CD4-positive, alpha-beta memory T cell (primary cell): ENCODE results near the gene UTF1. TPM values are rescaled to one million over a fixed set of nuclear protein-coding genes. Genes with fewer than 3 reads are reported as not detected.

Experiments
- CTCF ChIA-PET: fragments of 350-600 bp; sonication (Branson Sonifier 250); formaldehyde crosslinking; loops from one replicate; lab custom pipeline; 2021; ENCODE audit warnings: inconsistent platforms; ENCODE audit not compliant: partially characterized antibody; lab: Charles Lee
- POLR2A ChIA-PET: fragments of 350-600 bp; sonication (Branson Sonifier 250); formaldehyde crosslinking; loops from one replicate; lab custom pipeline; 2021; ENCODE audit not compliant: partially characterized antibody; lab: Charles Lee
- DNase-seq, 5 donors: peaks; one replicate each; pipeline versions ENCODE4 v3.0.0 to v3.0.0-alpha.2; 2020 to 2022; ENCODE audit warnings: mixed read lengths in 1 of 5
- H3K27ac ChIP-seq: one replicate; pipeline ENCODE4 v1.7.0; 2013; ENCODE audit warnings: low read depth, low read length
- H3K27me3 ChIP-seq: 2 replicates; pipeline ENCODE4 v1.7.0; 2013; ENCODE audit warnings: mild to moderate bottlenecking, low read length, moderate library complexity; ENCODE audit not compliant: insufficient read depth
- H3K36me3 ChIP-seq: 2 replicates; pipeline ENCODE4 v1.7.0; 2013; ENCODE audit warnings: mild to moderate bottlenecking, low read length, moderate library complexity; ENCODE audit not compliant: insufficient read depth
- H3K4me1 ChIP-seq: 2 replicates; pipeline ENCODE4 v1.7.0; 2013; ENCODE audit warnings: mild to moderate bottlenecking, low read length, moderate library complexity; ENCODE audit not compliant: insufficient read depth
- H3K4me3 ChIP-seq, 2 donors: one replicate each; pipeline ENCODE4 v1.7.0; 2013; ENCODE audit warnings: low read length in 2 of 2, mild to moderate bottlenecking in 1 of 2
- H3K9me3 ChIP-seq, 2 donors: one replicate each; pipeline ENCODE4 v1.7.0; 2013; ENCODE audit warnings: low read length in 2 of 2, control low read depth in 1 of 2; ENCODE audit not compliant: control insufficient read depth in 1 of 2
- H3K27ac Mint-ChIP-seq, 7 donors: one replicate each; pipeline ENCODE4 v1.8.0; 2020 to 2021; ENCODE audit warnings: mixed read lengths in 7 of 7, mild to moderate bottlenecking in 6 of 7, inconsistent platforms in 3 of 7, moderate library complexity in 3 of 7
- H3K27me3 Mint-ChIP-seq, 2 donors: one replicate each; pipeline ENCODE4 v1.8.0; 2020 to 2021; ENCODE audit warnings: mixed read lengths in 2 of 2
- H3K36me3 Mint-ChIP-seq, 2 donors: one replicate each; pipeline ENCODE4 v1.8.0; 2020 to 2021; ENCODE audit warnings: mixed read lengths in 2 of 2, inconsistent platforms in 1 of 2, mild to moderate bottlenecking in 1 of 2
- H3K4me1 Mint-ChIP-seq, 4 donors: one replicate each; pipeline ENCODE4 v1.8.0; 2020 to 2021; ENCODE audit warnings: mixed read lengths in 4 of 4, mild to moderate bottlenecking in 1 of 4
- H3K4me3 Mint-ChIP-seq, 8 donors: one replicate each; pipeline ENCODE4 v1.8.0; 2020 to 2021; ENCODE audit warnings: mixed read lengths in 8 of 8, mild to moderate bottlenecking in 7 of 8, moderate library complexity in 6 of 8, inconsistent platforms in 3 of 8
- H3K9me3 Mint-ChIP-seq, 8 donors: one replicate each; pipeline ENCODE4 v1.8.0; 2020 to 2021; ENCODE audit warnings: mixed read lengths in 8 of 8, mild to moderate bottlenecking in 5 of 8, inconsistent platforms in 3 of 8, moderate library complexity in 1 of 8
- intact Hi-C: fragments of 100-400 bp; cut with micrococcal nuclease; formaldehyde crosslinking; loops from one replicate; pipeline ENCODE4 v1.15.1; 2023
- polyA plus RNA-seq, 2 donors: library from polyadenylated mRNA; unstranded; fragments of 300-500 nt; fragmentation: Illumina TruSeq; gene quantifications; one replicate each; pipeline ENCODE4 v1.2.3, GENCODE V29; 2021
- total RNA-seq, 2 experiments: library from RNA; stranded (reverse); gene quantifications; one replicate each; pipeline ENCODE4 v1.2.3, GENCODE V29; 2021

The UTF1 gene
- total and polyA plus RNA-seq, 4 experiments from 2014 or later, result not detected

DNA sequence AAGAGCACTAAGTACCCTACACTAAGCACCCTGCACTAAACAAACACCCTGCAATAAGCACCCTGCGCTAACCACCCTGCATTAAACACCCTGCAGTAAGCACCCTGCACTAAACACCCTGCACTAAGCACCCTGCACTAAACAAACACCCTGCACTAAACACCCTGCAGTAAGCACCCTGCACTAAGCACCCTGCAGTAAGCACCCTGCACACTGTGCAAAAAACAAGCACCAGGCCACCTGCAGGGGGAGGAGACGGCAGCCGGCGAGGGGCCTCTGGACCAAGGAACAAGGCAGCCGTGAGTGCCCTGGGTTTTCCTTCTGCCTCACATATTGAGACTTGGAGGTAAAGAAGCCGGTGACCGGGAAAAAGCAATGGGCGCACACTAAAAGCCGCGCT lies 39.8 kb upstream of the UTF1 start:
- Mint-ChIP-seq H3K9me3 (peaks cover 0 to 16% (median 9%) of the 10 kb centered on the region in 8 donors), H3K4me3 (no peak overlapping the region), H3K36me3 (no peaks in the 10 kb centered on the region), H3K27ac (no peak overlapping the region), H3K4me1 (no peaks in the 10 kb centered on the region), H3K27me3 (peaks cover 0 to 2% of the 10 kb centered on the region in 2 donors)
- CTCF ChIA-PET, result no interaction called here
- H3K36me3 ChIP-seq, result no peaks in the 10 kb centered on the region
- POLR2A ChIA-PET, result no interaction called here
- no peaks in the 10 kb centered on the region for H3K27me3 ChIP-seq
- intact Hi-C loops, result no loop called here
- no peak overlapping the region for H3K4me3 ChIP-seq
- no peak for DNase-seq
- H3K4me1 ChIP-seq, result no peaks in the 10 kb centered on the region
- no peak overlapping the region for H3K27ac ChIP-seq
- H3K9me3 ChIP-seq, result no peaks in the 10 kb centered on the region

DNA sequence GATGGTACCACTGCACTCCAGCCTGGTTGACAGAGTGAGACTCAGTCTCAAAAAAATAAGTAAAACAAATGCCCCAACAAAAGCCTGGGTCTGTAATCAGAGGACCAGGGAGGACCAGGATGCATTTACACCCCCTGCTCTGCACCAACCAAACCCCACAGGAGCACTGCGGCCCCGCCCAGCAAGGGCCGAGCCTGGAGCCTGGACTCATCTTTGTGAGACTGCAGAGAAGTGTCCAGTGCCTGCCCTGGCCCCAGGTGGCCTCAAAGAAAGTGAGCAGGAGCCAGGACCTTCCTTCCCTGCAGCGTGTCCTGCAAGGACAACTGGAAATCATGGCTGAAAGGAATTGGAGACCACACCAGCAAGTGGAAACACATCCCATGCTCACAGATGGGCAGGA lies 38.4 kb upstream of the UTF1 start:
- Histone ChIP-seq H3K27me3 (no peaks in the 10 kb centered on the region), H3K4me1 (no peaks in the 10 kb centered on the region), H3K27ac (no peak overlapping the region), H3K9me3 (no peaks in the 10 kb centered on the region), H3K36me3 (no peaks in the 10 kb centered on the region), H3K4me3 (no peak overlapping the region)
- DNase-seq, result no peak
- Mint-ChIP-seq H3K4me1 (no peaks in the 10 kb centered on the region), H3K9me3 (peaks cover 0 to 16% (median 9%) of the 10 kb centered on the region in 8 donors), H3K4me3 (no peak overlapping the region), H3K27ac (no peak overlapping the region), H3K27me3 (peaks cover 0 to 2% of the 10 kb centered on the region in 2 donors), H3K36me3 (no peaks in the 10 kb centered on the region)
- intact Hi-C loops, result no loop called here
- CTCF ChIA-PET, result no interaction called here
- POLR2A ChIA-PET, result no interaction called here

DNA sequence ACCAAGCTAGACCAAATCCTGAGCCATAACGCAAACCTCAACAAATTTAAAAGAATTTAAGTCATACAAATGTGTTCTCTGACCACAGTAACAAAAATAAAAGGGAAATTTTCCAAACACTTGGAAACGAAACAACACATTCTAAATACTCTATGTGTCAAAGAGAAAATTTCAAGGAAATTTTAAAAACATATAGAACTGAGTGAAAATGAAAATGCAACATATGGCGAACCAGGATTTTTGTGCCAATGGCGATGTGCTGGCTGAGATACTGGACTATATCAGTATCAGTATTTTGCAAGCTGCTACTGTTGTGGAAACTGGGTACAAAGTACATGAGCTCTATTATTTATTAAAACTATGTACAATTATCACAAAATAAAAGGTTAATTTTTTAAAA lies 35.9 kb upstream of the UTF1 start:
- Mint-ChIP-seq H3K27me3 (peaks cover 0 to 2% of the 10 kb centered on the region in 2 donors), H3K4me1 (no peaks in the 10 kb centered on the region), H3K27ac (no peak overlapping the region), H3K9me3 (peaks cover 0 to 16% (median 9%) of the 10 kb centered on the region in 8 donors), H3K36me3 (no peaks in the 10 kb centered on the region), H3K4me3 (no peak overlapping the region)
- H3K4me1 ChIP-seq, result no peaks in the 10 kb centered on the region
- intact Hi-C loops, result no loop called here
- ChIA-PET CTCF (no interaction called here), POLR2A (no interaction called here)
- no peaks in the 10 kb centered on the region for H3K9me3 ChIP-seq
- H3K27me3 ChIP-seq, result no peaks in the 10 kb centered on the region
- DNase-seq, result no peak
- no peaks in the 10 kb centered on the region for H3K36me3 ChIP-seq
- no peak overlapping the region for H3K27ac ChIP-seq
- H3K4me3 ChIP-seq, result no peak overlapping the region

- H3K4me1 Mint-ChIP-seq, result no peaks in the 10 kb centered on the region
- H3K27ac Mint-ChIP-seq, result no peak overlapping the region
- CTCF ChIA-PET, result no interaction called here
Measured at GRCh38 chr10:133195096-133195495, 34.9 kb upstream of the UTF1 start.

GRCh38 chr10:133195611-133196010 lies 34.4 kb upstream of the UTF1 start:
- Histone ChIP-seq H3K4me3 (no peak overlapping the region), H3K36me3 (no peaks in the 10 kb centered on the region), H3K27me3 (no peaks in the 10 kb centered on the region), H3K4me1 (no peaks in the 10 kb centered on the region), H3K9me3 (no peaks in the 10 kb centered on the region), H3K27ac (no peak overlapping the region)
- Mint-ChIP-seq H3K4me1 (no peaks in the 10 kb centered on the region), H3K27me3 (peaks cover 0 to 2% of the 10 kb centered on the region in 2 donors), H3K9me3 (peaks cover 0 to 16% (median 9%) of the 10 kb centered on the region in 8 donors), H3K27ac (no peak overlapping the region), H3K36me3 (no peaks in the 10 kb centered on the region), H3K4me3 (no peak overlapping the region)
- intact Hi-C loops, result no loop called here
- POLR2A ChIA-PET, result no interaction called here
- CTCF ChIA-PET, result no interaction called here
- DNase-seq, result no peak

More at GRCh38 chr10:133195096-133195495, 34.9 kb upstream of the UTF1 start:
- no peak overlapping the region for H3K4me3 Mint-ChIP-seq
- H3K9me3 Mint-ChIP-seq, result peaks cover 0 to 16% (median 9%) of the 10 kb centered on the region in 8 donors
- Histone ChIP-seq H3K4me3 (no peak overlapping the region), H3K4me1 (no peaks in the 10 kb centered on the region), H3K36me3 (no peaks in the 10 kb centered on the region), H3K9me3 (no peaks in the 10 kb centered on the region), H3K27ac (no peak overlapping the region), H3K27me3 (no peaks in the 10 kb centered on the region)
- DNase-seq, result no peak
- peaks cover 0 to 2% of the 10 kb centered on the region in 2 donors for H3K27me3 Mint-ChIP-seq
- intact Hi-C loops, result no loop called here
- POLR2A ChIA-PET, result no interaction called here
- no peaks in the 10 kb centered on the region for H3K36me3 Mint-ChIP-seq

- ChIA-PET POLR2A (no interaction called here), CTCF (no interaction called here)
- Histone ChIP-seq H3K27me3 (no peaks in the 10 kb centered on the region), H3K9me3 (no peaks in the 10 kb centered on the region), H3K36me3 (no peaks in the 10 kb centered on the region), H3K4me3 (no peak overlapping the region), H3K4me1 (no peaks in the 10 kb centered on the region), H3K27ac (no peak overlapping the region)
- no peak for DNase-seq
- no peaks in the 10 kb centered on the region for H3K4me1 Mint-ChIP-seq
- no peak overlapping the region for H3K4me3 Mint-ChIP-seq
- intact Hi-C loops, result no loop called here
- H3K27me3 Mint-ChIP-seq, result peaks cover 2% of the 10 kb centered on the region in 2 donors
- H3K27ac Mint-ChIP-seq, result no peak overlapping the region
- H3K36me3 Mint-ChIP-seq, result no peaks in the 10 kb centered on the region
- H3K9me3 Mint-ChIP-seq, result peaks cover 0 to 16% (median 9%) of the 10 kb centered on the region in 8 donors
Measured at GRCh38 chr10:133196221-133196915, 33.6 kb upstream of the UTF1 start.

- no peaks in the 10 kb centered on the region for H3K36me3 ChIP-seq
- CTCF ChIA-PET, result no interaction called here
- no peaks in the 10 kb centered on the region for H3K36me3 Mint-ChIP-seq
- H3K27me3 Mint-ChIP-seq, result peaks cover under 1 to 2% of the 10 kb centered on the region in 2 donors
- POLR2A ChIA-PET, result no interaction called here
- H3K27me3 ChIP-seq, result no peaks in the 10 kb centered on the region
- no peak for DNase-seq
- H3K27ac ChIP-seq, result no peak overlapping the region
- no peak overlapping the region for H3K27ac Mint-ChIP-seq
- no peaks in the 10 kb centered on the region for H3K9me3 ChIP-seq
- H3K9me3 Mint-ChIP-seq, result peaks cover 0 to 16% (median 9%) of the 10 kb centered on the region in 8 donors
- no peaks in the 10 kb centered on the region for H3K4me1 ChIP-seq
- intact Hi-C loops, result no loop called here
- no peak overlapping the region for H3K4me3 Mint-ChIP-seq
- no peaks in the 10 kb centered on the region for H3K4me1 Mint-ChIP-seq
- no peak overlapping the region for H3K4me3 ChIP-seq
Measured at GRCh38 chr10:133196936-133197758, 32.9 kb upstream of the UTF1 start.
